Mesothelial cell of epicardium (in vitro differentiated cells): ENCODE results near the gene PPP6R2. TPM values are rescaled to one million over a fixed set of nuclear protein-coding genes. Genes with fewer than 3 reads are reported as not detected.

ENCODE experiments used
- DNase-seq, 2 experiments: peaks; one replicate each; pipeline ENCODE4 v3.0.0; 2021; ENCODE audit warnings: low spot score in 2 of 2; ENCODE audit not compliant: unreplicated experiment in 2 of 2
- H3K27ac Mint-ChIP-seq: 2 replicates; pipeline ENCODE4 v1.8.0; 2021; ENCODE audit warnings: mixed read lengths
- H3K27me3 Mint-ChIP-seq: 2 replicates; pipeline ENCODE4 v1.8.0; 2021; ENCODE audit warnings: low read depth, mixed read lengths
- H3K36me3 Mint-ChIP-seq: 2 replicates; pipeline ENCODE4 v1.8.0; 2021; ENCODE audit warnings: mixed read lengths
- H3K4me1 Mint-ChIP-seq: 2 replicates; pipeline ENCODE4 v1.8.0; 2021; ENCODE audit warnings: mixed read lengths
- H3K4me3 Mint-ChIP-seq: 2 replicates; pipeline ENCODE4 v1.8.0; 2021; ENCODE audit warnings: mild to moderate bottlenecking, moderate library complexity, mixed read lengths
- H3K9me3 Mint-ChIP-seq: 2 replicates; pipeline ENCODE4 v1.8.0; 2021; ENCODE audit warnings: mixed read lengths
- CTCF ChIP-seq: fragments of 200-600 bp; sonication (generic); IDR thresholded peaks from one replicate; pipeline ENCODE4 v1.5.0; 2021; ENCODE audit warnings: antibody characterized with exemption; ENCODE audit not compliant: unreplicated experiment
- total RNA-seq: library from RNA; stranded (reverse); gene quantifications from 3 replicates; pipeline ENCODE4 v1.2.1, GENCODE V29; 2021

The PPP6R2 gene
- total RNA-seq, 1 donor from 2014 or later: 83.7 TPM

- no peak for TF ChIP-seq CTCF
- Mint-ChIP-seq H3K27ac (no peak within 1 kb of the TSS), H3K36me3 (no peaks in the 10 kb centered on the region), H3K4me3 (no peak within 1 kb of the TSS), H3K27me3 (peaks cover 24% of the 10 kb centered on the region), H3K9me3 (no peaks in the 10 kb centered on the region), H3K4me1 (no peaks in the 10 kb centered on the region)
- no peak for DNase-seq
Observed at GRCh38 chr22:50486561-50487289, 143.6 kb downstream of the PPP6R2 start, which contains the start of gene MIOX. Gene MIOX (plus strand): TSS chr22:50486859. CDS start chr22:50486898, 39 bp downstream.

- Mint-ChIP-seq H3K36me3 (no peaks in the 10 kb centered on the region), H3K4me3 (no peak overlapping the region), H3K4me1 (no peaks in the 10 kb centered on the region), H3K27me3 (peaks cover 19% of the 10 kb centered on the region), H3K9me3 (no peaks in the 10 kb centered on the region), H3K27ac (no peak overlapping the region)
- DNase-seq: no peak
- no peak for TF ChIP-seq CTCF
Observed at GRCh38 chr22:50487290-50488005, 144.3 kb downstream of the PPP6R2 start.

GRCh38 chr22:50488006-50488677, 145.0 kb downstream of the PPP6R2 start:
- H3K27ac Mint-ChIP-seq: no peak overlapping the region
- no peaks in the 10 kb centered on the region for H3K36me3 Mint-ChIP-seq
- H3K9me3 Mint-ChIP-seq: no peaks in the 10 kb centered on the region
- no peak overlapping the region for H3K4me3 Mint-ChIP-seq
- no peak for TF ChIP-seq CTCF
- no peak for DNase-seq
- H3K4me1 Mint-ChIP-seq: no peaks in the 10 kb centered on the region
- peaks cover 15% of the 10 kb centered on the region for H3K27me3 Mint-ChIP-seq

GRCh38 chr22:50488886-50489285, 145.8 kb downstream of the PPP6R2 start:
- no peak for TF ChIP-seq CTCF
- H3K27me3 Mint-ChIP-seq: peaks cover 13% of the 10 kb centered on the region
- no peak overlapping the region for H3K27ac Mint-ChIP-seq
- no peak for DNase-seq
- no peak overlapping the region for H3K4me3 Mint-ChIP-seq
- H3K9me3 Mint-ChIP-seq: no peaks in the 10 kb centered on the region
- H3K36me3 Mint-ChIP-seq: no peaks in the 10 kb centered on the region
- H3K4me1 Mint-ChIP-seq: no peaks in the 10 kb centered on the region

- no peak overlapping the region for H3K4me3 Mint-ChIP-seq
- no peak for DNase-seq
Observed at GRCh38 chr22:50489363-50490243, 146.5 kb downstream of the PPP6R2 start.

More at GRCh38 chr22:50489363-50490243, 146.5 kb downstream of the PPP6R2 start:
- Mint-ChIP-seq H3K27ac (no peak overlapping the region), H3K27me3 (peaks cover 10% of the 10 kb centered on the region), H3K4me1 (no peaks in the 10 kb centered on the region), H3K9me3 (no peaks in the 10 kb centered on the region), H3K36me3 (no peaks in the 10 kb centered on the region)
- TF ChIP-seq CTCF: no peak
